GM18858 (cell line): ENCODE results near the gene XPC.

ENCODE experiments used
- ATAC-seq: cut with Tn5 transposase; IDR thresholded peaks from one replicate; pipeline ENCODE4 v1.9.1; 2021; ENCODE audit not compliant: unreplicated experiment

XPC gene

DNA sequence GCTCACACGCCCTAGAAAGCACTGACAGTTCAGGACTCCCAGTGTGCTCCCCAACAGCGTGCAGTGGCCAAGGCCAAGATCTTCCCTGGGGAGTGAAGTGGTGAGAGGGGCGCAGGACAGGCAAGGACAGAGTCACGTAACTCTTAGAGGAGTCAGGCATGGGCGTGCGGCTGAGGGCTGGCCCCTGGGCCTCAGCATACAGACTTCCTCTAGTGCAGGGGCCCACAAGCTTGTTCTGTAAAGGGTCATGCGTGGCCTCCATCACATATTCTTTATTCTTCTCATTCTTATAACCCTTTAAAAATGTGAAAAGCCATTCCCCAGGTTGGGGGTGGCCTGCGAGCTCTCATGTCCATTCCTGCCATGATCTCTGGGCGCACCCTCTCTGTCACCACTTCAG is 28.3 kb downstream of the XPC start:
- ATAC-seq = no peak

DNA sequence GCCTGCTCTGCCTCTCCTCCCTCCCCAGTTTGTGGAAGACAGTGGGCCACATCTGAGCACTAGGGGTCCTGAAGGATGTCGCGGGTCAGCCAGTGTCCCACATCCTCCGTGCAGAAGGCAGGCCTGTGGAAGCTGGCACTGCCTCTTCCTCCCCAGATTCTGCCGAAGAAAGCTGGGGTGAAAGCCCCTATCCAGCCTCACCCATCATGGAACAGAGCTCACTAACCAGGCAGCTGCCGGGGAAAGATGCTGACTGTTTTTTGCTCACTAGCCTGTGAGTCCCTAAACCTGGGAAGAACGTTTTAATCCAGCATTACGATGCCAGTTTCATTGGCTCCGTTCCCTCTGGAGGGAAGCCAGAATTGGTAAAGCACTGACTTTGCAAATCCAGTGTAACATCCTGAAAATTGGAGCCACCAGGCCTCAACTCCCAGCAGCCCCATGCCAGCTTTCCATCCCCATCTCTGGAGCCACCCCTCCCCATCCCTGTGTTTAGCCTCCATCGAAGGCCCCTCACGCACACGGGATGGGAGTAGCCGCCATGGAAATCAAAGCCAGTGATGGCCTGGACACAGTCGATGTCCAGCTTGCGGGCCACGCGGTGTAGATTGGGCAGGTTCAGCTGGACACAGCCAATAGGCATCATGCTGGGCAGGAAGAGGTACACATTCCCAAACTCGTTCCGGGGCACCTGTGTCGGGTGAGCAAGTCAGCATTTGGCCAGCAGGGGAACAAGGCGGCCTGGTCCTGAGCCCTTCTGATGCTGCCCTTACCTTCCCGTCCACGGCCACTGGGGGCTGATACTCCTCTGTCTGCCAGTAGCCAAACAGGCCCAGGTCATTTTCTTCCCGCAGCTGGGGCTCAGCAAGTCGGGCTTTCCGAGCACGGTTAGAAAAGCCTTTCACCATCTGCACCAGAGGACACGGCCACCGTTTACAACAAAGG is 30.1 kb downstream of the XPC start:
- no peak for ATAC-seq

DNA sequence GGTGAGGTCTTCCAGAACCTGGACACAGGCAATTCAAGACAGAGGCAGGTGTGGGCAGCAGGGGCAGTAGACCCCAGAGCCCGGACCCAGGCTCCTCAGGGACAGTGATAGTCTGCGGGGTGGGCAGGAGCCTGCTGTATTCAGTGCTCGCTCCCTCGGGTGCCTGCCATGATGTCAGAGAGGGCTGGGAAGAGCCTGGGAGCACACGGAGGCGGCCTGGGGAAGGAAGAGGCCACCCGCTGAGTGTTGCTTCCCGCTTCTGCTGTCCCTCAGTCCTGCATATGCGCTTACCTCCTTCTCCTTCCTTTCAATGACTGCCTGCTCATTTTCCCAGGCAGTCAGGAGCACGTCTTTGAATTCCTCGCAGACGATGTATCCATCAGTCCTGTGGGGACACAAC is 30.8 kb downstream of the XPC start:
- no peak for ATAC-seq

DNA sequence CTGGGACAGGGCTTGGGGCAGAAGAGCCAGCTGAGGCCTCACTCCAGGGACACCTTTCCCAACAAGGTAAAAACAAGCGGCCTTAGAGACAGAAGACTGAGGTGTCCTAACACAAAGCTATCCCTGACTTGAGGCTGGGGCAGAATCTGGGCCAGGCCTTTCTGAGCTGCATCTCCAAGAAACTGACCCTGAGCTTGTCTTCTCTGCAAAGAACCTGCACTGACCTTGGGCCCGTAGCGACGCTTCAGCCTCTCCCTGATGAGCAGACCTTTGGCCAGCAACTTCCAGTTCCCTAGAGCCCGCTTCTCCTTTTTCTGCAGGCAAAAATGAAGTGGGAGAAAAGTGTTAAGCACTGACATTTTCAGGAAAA is 31.4 kb downstream of the XPC start:
- ATAC-seq = no peak

DNA sequence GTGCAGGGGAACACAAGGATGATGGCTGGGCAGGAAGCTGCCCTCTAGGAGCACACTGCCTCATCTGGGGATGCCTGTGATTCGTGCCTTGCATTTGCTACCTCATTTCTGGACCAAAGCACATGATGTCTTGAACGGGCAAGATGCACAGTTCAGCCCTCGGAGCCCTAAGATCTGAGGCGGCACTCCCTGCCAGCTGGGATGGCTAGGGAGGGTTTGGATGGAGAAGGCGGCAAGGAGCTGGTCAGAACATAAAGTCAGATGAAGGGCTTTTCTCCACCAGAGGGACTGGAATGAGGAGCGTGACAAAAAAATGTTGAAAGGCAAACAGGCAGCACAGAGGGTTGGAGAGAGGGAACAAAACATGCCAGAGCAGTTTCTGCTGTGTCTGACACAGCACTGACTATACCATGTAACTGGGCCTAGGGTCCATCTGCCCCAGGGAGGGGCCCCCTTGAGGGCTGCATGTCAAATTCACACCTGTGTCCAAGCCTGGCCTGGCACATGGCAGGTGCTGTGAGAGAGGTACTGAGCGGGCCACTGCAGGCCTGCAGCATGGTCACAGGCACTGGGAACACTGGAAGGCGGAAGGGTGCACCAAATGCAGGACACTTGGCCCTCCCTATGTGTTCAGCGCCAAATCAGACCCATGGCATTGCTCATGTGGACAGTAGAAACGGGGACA is 31.9 kb downstream of the XPC start:
- ATAC-seq = no peak

DNA sequence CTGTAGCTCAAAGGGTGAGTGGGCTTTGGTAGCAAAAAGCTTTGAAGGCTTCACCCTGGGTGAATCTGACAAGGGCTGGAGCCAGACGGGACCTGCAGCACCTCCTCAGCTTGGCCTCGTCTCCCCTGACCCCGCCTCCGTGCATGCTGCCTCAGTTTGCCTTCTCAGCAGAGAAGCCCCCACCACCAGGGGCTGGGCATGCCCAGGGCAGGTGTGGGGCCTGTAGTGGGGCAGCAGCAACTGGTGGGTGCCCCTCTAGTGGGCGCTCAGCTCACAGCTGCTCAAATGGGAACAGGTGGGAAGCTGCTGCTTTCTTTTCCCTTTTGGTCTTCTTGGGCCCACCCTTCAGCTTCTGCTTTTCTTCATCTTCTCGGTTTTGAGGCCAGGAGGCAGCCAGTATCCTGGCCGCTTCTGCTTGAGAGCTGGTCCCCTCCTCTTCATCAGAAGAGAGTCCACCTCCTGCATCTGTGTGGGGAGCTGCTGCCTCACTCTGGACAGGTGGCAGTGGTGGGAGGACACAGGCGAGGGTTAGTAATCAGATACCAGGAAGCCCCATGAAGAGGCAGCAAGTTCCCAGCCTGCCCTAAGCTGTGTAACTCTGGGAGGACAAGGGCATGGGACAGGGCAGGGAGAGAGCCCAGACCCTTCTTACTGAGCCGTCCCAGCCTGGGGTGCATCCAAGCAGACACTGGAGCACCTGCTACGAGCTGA is 32.6 kb downstream of the XPC start:
- ATAC-seq = no peak

DNA sequence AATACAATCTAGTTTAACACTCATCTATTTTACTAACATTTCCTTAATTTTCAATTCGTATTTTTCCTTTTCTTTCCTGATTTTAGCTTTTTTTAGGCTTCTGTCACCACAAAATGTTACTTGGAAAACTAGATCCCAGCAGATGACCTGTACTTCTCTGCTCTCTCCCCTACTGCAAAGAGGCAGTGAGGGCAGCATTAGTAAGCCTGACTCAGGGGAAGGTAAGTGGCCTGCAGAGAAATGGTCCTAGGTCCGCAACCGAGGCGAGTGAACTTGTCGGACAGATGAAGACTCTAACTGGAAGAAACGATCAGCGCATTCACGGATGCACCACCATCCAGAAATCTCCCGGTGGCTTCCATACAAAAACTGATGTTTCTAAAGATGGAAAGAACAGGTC is 33.2 kb downstream of the XPC start:
- no peak for ATAC-seq

DNA sequence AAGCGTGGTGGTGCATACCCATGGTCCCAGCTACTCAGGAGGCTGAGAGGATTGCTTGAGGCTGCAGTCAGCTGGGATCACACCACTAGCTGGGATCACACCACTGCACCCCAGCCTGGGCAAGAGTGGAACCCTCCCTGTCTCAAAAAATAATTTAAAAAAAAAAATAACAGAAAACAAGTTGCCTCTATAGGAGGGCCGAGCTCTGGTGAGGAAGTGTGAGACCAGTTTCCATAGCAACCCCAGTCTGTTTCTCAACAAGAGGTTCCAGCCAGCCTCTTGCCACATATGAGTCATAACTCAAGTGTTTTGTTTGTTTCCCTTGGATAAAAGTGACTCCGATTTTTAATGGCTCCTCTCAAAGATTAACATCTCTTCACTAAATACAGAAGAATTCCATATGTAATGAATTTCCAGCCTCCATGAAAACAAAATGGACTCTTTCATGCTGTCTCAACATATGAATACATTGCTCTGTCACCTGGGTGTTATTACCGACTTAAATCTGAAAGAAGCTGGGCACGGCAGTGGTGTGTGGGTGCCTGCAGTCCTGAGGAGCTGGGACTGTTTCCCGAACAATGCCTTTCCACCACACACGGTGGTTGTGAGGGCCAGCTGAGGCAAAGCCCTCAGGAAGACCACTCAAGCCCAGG is 33.9 kb downstream of the XPC start:
- ATAC-seq = peak; percentile 92

DNA sequence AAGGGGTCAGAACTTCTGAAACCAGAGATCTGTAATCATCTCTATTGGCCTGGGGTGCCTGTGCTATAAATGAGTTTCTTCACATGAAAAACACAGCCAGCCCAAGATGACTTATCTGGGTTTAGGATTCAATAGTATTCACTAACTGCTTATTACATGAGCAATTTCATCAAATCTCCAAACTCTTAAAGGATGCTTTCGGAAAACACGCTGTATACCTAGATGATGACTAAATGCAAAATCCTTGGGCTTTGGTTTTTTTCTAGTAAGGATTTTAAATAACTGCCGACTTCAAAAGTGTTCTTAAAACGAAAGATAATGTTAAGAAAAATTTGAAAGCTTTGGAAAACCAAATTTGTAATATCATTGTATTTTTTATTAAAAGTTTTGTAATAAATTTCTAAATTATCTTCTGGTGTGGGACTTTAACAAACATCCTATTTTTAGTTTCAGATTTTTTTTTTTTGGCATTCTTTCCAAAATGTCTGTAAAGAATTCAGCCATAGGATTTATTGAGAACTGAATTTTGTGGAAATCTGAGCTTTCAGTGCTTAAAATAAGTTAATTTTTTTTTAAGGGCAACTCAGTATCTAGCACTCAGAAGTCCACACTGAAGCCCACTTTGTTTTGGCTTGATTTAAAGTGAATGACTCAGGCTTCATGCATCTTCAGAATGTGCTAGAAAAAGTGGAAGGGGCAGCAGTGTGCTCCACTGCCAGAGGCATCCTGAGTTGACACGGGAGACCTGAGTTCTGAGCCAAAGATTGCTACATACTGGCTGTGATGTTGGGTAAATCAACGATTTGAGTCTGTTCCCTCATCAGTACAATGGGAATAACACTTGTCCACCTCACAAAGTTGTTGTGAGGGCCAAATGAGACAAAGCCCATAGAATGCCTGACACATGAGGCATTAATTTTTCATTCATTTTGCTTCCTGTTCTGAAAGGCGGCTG is 34.9 kb downstream of the XPC start:
- no peak for ATAC-seq

DNA sequence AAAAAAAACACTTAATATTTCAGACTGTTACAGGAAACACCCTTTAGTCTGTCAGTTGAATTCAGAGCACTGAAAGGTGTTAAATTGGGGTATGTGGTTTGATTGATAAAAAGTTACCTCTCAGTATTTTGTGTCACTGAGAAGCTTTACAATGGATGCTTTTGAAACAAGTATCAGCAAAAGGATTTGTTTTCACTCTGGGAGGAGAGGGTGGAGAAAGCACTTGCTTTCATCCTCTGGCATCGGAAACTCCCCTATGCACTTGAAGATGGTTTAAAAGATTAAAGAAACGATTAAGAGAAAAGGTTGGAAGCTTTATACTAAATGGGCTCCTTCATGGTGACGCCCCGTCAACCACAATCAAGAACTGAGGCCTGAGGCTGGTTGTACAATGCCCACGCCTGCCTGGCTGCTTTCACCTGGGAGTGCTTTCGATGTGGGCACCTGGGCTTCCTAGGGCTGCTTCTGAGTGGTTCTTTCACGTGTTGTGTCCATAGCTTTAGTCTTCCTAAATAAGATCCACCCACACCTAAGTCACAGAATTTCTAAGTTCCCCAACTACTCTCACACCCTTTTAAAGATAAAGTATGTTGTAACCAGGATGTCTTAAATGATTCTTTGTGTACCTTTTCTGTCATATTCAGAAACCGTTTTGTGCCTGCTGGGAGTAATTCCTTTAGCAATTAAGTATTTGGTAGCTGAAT is 35.7 kb downstream of the XPC start:
- ATAC-seq = no peak

DNA sequence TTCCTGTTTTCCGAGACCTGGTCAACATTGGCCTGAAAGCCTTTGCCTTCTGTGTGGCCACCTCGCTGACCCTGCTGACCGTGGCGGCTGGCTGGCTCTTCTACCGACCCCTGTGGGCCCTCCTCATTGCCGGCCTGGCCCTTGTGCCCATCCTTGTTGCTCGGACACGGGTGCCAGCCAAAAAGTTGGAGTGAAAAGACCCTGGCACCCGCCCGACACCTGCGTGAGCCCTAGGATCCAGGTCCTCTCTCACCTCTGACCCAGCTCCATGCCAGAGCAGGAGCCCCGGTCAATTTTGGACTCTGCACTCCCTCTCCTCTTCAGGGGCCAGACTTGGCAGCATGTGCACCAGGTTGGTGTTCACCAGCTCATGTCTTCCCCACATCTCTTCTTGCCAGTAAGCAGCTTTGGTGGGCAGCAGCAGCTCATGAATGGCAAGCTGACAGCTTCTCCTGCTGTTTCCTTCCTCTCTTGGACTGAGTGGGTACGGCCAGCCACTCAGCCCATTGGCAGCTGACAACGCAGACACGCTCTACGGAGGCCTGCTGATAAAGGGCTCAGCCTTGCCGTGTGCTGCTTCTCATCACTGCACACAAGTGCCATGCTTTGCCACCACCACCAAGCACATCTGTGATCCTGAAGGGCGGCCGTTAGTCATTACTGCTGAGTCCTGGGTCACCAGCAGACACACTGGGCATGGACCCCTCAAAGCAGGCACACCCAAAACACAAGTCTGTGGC is 36.6 kb downstream of the XPC start:
- no peak for ATAC-seq

DNA sequence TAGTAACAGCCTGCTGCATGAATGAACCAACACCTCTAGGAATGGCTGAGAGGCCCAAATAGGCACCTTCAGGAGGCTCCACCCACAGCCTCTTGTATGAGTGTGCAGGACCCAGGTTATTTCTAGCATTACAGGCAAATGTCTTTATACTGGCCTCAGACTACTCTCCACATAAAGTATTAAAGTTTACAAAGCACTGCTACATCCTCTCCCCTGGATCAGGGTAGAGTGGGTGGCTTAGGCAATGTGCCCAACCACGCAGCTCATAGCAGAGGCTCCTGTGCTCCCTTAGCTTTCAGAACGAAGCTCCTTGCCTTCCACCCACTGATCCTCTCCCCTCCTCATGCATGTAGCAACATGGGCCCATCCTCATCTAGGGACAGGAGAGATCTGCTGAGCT is 37.3 kb downstream of the XPC start:
- ATAC-seq = no peak

DNA sequence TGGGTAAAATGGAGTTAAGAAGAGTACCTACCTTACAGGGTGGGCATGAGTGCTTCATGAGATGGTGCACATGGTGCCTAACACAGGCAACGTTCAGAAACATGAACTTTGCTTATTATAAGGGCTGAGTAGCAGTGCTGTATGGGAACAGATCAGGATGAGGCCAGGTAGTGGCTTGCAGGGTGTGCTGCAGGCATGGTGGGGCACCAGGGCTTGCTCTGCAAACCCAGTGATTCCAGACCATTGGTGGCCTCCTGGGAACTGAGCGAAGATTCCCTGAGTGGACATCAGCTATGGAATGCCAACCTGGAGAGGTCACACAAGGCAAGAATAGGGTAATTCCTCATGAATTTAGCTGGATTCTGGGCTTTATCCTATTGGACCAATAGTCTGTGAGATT is 37.7 kb downstream of the XPC start:
- ATAC-seq = no peak

DNA sequence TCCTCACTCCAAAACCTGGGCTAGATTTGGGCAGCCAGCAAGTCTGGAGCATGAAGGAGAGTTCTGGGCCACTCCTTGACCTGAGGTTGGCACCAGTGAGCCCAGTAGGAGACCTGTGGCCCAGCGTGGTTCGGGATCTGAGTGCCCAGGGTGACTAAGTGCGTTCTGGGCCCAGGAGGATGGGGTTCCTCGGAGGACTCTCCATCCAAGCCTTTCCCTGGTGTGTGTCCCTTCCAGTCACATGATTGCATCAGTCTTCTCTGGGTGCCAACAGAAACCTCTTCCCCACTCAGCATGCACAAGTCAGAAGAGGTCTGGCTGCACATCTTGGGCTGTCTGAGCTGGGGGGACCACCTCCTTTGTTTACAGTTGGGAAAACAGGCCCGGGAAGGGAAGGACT is 38.6 kb downstream of the XPC start:
- ATAC-seq = no peak

DNA sequence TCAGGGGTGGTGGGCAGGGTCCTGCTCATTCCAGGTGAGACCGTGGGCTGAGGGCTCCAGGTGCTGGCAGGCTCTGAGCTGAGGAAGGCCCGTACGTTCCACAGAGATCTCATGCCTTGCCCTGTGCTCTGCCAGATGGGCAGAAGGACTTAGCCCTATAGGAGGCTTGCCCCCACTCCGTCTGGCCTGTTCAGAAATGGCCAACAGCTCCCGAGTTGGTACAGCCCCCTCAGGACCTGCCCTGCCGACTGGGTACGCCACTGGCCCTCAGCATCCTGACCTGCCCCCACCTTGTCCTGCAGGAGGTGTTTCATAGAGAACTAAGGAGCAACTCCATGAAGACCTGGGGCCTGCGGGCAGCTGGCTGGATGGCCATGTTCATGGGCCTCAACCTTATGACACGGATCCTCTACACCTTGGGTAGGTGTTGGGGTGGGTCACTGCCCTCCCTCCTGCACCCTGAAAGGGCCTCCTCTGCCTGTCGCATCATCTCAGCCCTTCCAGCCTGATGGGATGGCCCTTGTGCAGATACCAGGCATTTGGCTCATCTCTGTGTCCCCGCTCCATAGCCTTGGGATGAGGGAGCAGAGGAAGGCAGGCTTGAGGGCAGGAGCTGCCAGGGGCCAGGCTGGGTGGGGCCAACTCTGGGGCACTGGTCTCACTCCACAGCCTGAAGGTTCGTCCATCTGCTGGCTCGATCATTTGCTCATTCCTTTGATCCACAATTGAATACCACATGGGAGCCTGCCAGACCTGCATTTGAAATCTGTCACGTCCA is 39.3 kb downstream of the XPC start:
- no peak for ATAC-seq

DNA sequence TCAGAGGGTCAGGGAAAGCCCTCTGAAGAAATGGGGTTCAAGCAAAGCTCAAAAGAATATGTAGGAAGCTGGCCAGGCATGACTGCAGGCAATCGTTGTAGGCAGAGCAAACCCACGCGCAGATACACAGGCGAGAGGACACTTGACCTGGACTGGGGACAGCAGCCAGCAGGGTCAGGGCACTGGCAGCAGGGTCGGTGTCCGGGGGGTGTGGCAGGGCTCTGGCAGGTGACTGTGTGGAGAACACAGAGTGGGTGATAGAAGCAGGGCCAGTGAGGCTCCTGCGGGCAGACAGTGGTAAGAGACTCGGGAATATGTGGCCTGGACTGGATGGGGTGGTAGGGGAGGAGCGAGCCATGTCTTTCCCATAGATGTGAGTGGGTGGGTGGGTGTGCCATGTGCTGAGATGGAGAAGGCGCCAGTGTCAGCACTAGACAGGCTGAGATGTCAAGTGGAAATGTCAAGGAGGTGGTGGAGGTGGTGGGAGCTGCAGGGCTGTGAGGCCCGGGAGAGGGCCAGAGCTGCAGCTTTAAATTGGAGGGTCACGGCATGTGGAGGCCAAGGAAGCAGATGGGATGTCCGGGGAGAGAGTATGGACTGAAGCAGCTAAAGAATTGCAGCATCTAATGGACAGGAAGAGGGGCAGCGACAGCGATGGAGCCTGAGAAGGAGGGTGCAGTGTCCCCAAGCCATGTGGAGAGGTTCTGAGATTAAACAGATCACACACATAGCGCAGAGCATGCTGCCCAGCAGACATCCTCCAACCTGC is 40.1 kb downstream of the XPC start:
- no peak for ATAC-seq

DNA sequence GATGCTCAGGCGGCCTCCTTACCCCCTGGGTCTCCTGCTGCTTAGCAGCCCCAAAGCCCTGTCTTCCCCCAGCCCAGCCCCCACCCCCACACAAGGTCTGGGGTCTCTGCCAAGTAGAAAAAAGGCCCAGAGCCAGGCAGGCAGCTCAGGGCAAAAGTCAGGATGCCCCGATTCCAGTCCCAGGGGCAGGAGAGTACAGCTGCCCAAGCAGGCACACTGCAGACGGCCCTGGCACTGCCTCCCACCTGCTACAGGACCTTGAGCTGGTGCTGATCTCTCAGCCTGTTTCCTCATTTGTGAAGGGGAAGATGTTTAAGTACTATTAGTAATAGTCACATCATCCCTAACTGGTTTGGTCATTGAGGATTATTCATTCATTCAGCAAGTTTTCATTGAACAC is 41.0 kb downstream of the XPC start:
- ATAC-seq = no peak
